Stimulated activated CD8-positive, alpha-beta memory T cell treated with anti-CD3 and anti-CD28 coated beads, Interleukin-15, amount 100 ng/mL, for 48 hours (primary cell): ENCODE results near the gene PABPC1L.

Experiments used
- DNase-seq, 2 donors: peaks; one replicate each; pipeline ENCODE4 v3.0.0-alpha.2; 2020; ENCODE audit warnings: low read depth in 2 of 2

The PABPC1L gene

DNA sequence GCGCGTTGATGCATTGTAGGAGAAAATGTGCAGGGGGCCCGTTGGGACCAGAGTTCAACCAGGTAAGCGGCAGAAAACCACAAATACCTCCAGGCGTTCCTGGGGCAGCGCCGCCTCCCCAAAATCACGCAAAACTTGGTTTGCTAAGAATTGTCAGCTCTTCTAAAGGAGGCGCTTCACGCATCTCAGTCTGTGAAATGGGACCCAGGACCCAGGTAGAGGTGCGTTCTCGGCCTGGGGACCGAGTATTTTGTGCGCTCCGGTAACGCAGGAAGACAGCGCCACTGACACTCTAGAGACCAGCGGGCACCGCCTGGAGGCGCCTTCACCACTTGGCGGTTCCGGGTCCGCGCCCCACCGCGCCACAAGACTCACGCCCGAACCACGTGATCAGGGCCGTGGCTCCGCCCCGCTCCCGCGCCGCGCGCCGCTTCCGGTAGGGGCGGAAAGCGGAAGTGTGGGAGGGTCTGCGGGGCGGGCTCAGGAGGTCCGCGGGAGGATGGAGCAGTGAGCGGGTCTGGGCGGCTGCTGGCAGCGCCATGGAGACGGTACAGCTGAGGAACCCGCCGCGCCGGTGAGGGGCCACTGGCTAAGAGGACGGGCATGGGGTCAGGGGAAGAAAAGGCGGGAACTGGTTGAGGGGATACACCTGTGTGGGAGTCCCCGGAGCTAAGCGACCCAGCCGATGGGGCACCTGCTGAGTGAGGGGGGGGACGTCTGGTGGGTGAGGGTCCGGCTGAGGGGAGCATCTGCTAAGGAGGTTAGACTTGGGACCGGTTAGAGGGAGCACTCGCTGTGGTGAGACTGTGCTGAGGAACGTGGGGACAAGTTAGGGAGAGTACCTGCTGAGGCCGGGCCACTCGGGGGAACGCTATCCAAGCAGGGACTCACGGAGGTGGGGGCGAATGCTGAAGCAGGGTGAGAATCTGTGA, 56.4 kb downstream of the PABPC1L start, which contains the start of gene STK4:
Gene STK4, plus strand, starts transcription at position 483 of the 932 bp plus-strand sequence. Its CDS starts 57 bp downstream, at position 540.
- DNase-seq: peak; percentile 93

DNA sequence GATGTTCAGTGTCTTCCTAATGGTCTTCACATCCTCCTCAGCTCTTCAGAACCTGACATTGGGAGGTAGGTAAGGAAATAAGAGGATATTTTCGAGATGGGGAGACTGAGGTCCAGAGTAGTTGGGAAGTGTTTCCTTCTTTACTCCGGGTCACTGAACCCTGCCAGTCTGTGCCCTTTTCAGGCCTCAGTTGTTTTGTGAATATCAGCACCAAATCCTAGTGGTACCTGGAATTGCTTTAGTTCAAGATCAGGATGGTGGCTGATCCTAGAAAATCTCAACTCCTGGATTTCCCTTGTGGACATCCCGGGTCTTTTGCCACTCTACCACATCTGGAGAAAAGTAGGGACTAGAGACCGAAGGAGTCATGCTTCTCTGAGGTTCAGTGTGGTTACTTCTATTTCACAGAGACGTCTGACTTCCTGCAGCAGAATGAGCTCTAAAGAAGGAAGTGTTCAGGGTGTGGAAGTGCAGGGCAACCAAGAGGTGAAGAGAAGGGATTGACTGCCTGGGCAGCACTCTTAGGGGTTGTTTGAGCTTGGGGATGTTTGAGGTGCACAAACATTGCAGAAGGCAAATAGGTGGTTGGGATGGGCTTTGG, 57.4 kb downstream of the PABPC1L start:
- no peak for DNase-seq

DNA sequence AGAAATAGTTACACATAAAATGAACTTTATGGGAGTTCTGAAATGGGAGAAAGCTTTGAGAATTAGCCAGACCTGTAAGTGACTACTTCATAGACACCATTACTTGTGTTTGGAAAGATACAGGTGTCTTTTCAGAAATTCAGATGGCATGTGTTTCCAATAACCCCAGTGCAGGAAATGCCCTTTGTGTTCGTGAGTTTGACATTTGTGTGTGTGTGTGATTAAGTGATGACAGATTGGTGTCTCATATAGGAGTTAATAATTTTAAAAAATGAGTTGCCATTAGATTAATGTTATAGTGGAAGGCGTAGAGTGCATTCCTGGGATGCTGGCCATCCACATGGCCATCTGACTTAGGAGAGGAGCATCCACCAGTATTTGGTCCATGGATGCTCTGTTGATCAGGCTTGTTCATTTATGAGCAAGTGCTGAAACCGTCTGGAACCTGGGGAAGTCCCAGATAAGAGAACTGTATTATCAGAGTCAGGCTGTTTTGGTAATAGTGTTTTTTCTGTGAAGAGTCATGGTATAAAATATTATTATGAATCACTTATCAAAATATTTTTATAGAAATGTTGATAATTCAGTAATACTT, 59.5 kb downstream of the PABPC1L start:
- DNase-seq: no peak

DNA sequence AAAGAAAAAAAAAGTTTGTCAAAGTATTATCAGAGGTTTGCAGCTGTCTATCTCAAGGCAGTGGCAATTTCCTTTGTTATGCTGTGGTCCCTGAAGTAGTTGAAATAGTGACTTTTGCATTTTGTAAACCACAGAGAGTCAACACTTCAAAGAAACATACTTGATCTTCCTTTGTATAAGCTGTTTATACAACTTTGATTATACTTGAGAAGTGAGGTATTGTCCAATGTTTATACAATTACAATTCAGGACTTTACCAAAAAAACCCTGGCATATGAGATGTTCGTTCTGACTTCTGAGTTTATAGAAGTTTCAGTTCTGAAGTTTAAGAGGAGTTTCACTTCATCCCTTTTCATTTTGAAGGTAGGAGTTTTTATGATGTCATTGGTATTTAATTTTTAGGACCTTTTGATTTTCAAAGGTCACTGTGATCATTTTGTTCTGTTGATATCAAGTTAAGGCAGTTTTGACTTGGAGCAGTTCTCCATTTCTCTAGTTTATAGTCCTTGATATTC, 60.4 kb downstream of the PABPC1L start:
- no peak for DNase-seq

DNA sequence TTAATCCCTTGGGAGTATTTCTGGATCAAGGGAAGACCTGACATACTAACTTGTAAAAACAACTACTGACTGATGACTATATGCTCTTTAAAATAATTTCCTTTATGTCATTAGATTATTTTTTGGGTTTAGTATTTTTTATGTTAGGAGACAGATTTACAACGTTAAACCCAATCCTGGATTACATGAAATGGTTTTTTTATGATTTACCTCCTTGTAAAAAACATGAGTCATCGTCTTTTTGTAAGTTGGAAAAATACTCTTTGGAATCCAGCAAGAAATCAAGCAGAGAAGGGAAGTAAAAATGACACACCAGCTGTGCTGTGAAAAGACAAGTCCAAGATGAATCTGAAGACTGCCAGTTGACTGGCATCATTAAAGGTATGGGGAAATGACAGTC, 63.2 kb downstream of the PABPC1L start:
- no peak for DNase-seq

- DNase-seq: no peak
Measured at GRCh38 chr20:44976698-44977097, 66.8 kb downstream of the PABPC1L start.

DNA sequence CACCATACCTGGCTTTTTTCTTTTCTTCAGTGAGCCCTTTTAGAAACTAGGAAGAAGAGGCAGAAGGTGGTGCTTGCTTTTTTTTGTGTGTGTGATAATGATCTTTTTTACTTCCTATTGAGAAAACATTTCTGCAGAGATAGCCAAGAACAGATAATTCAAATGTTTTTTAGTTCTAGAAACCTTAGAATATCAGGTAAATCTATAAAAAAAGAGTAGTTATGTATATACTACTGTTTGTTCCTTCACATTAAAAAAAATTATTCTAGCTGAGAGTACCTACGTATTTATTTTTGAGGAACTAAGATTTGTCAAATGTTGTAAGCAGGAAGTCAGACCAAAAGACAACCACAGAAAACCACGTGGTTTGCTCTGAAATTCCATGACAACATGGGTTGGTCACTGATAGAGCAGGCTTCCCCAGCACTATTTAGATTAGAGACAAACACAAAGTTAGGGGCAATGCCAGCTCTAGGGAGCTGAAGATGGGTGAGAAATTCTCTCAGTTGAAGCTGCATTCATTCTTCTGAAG, 69.3 kb downstream of the PABPC1L start:
- peak; percentile 37 to 56 for DNase-seq

DNA sequence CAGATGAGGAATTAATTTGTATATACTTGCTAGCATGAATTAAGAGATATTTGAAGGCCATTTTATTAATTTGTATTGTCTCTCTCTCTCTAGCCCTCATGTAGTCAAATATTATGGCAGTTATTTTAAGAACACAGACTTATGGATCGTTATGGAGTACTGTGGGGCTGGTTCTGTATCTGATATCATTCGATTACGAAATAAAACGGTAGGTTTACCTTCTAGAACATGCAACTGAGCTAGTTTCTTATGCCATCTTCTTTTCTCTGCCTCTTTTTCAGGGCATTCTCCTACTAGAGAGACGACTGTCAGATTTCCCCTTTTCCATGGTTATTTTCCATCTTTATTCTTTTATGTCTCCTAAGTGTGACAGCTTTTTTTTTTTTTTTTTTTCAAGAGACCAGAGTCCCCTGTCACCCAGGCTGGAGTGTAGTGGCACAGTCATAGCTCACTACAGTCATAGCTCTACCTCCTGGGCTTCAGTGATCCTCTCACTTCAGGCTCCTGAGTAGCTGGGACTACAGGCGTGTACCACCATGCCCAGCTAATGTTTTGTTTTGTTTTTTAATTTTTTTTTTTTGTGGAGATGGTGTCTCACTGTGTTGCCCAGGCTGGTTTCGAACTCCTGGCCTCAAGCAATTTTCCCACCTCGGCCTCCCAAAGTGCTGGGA, 72.0 kb downstream of the PABPC1L start:
- no peak for DNase-seq

- DNase-seq: no peak
Measured at GRCh38 chr20:44983093-44983674, 73.3 kb downstream of the PABPC1L start.

DNA sequence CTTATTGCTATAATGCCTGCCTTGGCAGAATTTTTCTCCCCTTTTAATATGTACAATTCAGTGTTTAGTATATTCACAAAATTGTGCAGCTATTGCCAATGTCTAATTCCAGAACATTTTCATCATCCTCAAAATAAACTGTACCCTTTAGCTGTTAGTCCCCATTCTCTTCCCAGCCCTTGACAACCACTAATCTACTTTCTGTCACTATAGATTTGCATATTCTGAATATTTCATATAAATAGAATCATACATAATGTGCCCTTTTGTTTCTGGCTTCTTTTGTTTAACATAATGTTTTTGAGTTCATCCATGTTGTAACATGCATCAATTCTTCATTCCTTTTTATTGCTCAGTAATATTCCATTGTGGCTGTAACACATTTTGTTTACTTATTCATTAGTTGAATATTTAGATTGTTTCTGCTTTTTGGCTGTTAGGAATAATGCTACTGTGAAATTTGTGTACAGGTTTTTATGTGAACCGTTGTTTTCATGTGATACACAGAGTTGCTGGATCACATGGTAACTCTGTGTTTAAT, 78.8 kb downstream of the PABPC1L start:
- no peak for DNase-seq
